Amniotic stem cell (primary cell): ENCODE results near the gene ESPN.
"Not testable (repeated sequence)": the region's sequence is repeated elsewhere in the genome, so short reads cannot be mapped to it uniquely, and the experiment has no call there.

Experiments
- DNase-seq: peaks from one replicate; lab custom pipeline; 2025; lab: John Stamatoyannopoulos, UW

Gene ESPN

GRCh38 chr1:6427441-6428390 is 3.1 kb downstream of the ESPN start:
- DNase-seq = no peak

DNA sequence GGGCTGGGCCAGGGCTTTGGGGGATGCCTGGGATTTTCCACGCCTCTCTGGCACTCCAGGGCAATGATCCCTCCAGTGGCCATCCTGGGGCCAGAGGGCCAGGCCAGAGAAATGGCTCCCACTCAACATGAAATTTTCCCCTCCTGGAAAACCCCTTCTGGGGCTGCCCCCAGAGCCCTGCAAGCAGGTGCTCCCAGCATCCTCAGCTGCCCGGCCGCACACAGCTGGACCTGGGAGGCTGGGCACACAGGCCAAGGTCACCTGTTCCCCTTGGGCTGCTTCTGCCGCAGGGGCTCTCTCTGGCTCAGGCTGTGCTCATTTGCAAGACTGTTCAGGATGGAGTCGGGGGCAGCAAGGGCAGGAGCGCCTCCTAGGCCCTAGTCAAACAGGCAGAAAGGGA is 3.9 kb downstream of the ESPN start:
- not testable (repeated sequence) for DNase-seq

- not testable (repeated sequence) for DNase-seq
Observed at GRCh38 chr1:6429660-6430411, 5.3 kb downstream of the ESPN start.

DNA sequence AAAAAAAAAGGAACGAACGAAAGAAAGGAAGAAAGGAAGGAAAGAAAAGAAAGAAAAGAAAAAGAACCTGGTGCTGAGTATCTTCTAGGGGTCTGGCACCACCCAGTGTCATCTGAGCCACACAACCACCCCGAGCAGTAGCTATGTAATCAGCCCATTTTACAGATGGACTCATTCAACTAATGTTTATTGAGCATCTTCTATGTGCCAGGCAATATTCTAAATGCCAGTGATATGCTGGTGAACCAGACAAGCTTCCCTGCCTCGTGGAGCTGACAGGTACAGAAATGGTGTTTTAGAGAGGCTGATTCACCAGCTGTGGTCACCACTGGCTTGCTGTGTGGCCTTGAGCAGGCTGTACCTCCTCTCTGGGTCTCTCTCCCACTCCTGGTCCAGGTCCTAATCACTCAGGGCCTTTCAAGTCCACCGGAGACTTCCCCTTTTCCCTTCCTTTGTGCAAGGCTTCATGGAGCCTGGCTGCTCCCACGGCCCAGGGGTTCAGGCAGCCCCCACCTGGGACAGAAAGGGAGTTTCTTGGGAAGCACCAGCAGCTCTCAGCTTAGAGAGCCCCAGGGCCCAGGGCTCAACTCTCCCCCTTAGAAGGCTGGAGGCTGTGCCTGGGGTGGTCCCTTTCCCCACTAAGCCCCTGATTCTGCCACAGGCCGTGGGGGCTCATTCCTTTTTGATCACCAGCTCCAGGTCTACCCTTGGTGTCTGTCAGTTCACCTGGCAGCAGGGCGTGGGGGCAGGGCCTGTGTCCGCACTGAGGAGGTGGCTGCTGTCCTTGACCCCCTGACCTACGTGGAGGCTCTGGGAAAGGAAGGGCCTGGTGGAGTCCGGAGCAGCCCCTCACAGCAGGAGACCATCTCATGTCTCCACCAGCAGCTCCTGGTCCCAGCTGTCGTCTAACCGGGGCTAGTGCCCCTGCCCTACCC is 7.3 kb downstream of the ESPN start:
- DNase-seq = not testable (repeated sequence)

DNA sequence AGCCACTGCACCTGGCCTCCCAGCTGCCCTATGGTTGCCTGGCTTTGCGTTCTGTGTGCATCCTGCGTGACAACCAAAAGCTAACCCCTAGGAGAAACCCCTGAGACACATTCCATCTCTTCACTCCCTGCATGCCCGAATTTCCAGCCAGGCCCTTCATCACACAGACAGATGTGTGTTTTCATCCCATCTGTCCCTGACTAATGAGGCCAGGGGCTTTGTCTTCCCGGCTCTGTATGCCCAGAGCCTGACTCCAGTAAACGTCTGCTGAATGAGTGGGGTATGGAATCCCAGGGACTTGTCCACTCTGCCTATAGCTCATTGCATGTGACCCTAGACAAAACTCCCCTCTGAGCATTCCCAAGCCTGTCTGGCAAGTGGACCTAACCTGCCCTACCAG is 9.6 kb downstream of the ESPN start:
- no peak for DNase-seq

- no peak for DNase-seq
Observed at GRCh38 chr1:6435129-6435528, 10.6 kb downstream of the ESPN start.

DNA sequence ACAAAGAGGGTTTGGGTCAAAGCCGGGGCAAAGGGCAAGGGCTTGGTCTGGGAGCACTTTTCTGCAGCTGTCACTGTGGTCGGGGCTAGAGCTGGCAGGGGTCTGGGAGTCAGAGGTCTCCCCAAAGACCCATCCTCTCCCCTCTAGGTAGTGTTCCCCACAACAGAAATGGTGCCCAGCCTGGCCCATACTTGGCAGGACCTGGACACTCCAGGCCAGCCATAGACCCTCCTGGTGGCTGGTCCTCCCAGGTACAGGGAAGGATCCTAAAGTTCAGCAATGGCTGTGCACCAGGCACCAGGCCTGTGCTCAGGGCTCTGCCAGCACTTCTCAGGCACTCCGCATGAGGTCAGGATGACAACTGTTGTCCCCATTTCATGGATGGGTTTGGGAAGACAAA is 11.0 kb downstream of the ESPN start:
- DNase-seq = no peak

DNA sequence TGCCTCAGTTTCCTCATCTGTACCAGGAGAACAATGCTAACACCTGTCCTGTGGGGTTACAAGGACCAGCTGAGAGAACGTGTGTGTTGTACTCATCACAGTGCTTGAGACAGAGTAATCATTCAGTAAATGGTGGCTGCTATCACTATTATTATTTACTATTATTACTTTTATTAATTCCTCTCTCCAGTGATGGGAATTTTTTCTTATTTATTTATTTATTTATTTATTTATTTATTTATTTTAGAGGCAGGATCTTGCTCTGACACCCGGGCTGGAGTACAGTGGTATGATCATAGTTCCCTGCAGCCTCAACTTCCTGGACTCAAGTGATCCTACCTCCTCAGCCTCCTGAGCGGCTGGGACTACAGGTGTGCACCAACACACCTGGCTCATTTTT is 11.7 kb downstream of the ESPN start:
- not testable (repeated sequence) for DNase-seq

DNA sequence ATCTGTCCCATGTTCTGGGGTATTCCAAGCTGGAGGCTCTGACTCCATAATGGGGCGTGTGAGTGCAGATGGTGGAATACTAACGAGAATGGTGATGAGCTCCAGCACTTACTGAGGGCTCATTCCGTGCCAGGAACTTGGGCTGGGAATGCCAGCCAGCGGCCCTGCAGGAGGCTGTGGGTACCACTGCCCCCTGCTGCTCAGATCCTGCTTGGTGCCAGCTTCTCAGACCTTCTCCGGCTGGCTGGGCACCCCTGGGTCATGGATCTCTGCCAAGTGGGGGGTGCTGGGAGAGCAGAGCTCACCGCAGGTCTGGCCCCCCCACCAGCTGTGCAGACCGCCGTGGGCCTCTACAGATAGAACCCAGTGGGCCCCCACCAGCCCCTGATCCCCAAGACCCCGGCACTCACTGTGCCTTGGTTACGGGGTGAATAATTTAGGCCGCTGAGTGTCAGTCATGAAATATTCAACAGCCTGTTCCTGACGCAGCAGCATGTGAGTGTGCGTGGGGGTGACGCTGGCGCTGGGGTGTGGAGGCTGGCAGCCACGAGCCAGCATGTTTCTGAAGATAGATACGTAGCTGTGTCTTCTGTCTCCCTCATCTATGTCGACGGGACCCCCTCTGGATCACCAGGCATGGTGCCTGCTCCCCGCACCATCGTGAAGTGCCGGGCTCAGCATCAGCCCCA is 12.6 kb downstream of the ESPN start:
- DNase-seq = not testable (repeated sequence)

DNA sequence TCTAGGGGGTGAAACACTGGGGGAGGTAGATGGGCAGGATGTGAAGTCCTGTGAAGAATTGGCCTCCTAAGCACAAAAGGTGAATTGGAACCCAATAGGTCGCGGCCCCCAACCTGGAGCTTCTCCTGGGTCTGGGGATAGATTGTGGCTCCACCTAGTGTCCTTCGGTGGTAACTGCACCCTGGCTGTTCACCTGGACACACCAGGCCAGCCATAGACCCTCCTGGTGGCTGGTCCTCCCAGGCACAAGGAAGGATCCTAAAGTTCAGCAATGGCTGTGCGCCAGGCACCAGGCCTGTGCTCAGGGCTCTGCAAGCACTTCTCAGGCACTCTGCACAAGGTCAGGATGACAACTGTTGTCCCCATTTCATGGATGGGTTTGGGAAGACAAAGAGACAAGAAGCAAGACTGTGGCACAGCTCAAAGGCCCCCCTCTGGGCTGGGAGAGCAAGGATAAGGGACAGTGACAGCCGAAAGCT is 13.5 kb downstream of the ESPN start:
- DNase-seq = peak; percentile 13

GRCh38 chr1:6440198-6441126 is 15.9 kb downstream of the ESPN start:
- DNase-seq = no peak

- DNase-seq = no peak
Observed at GRCh38 chr1:6441586-6441985, 17.0 kb downstream of the ESPN start.

DNA sequence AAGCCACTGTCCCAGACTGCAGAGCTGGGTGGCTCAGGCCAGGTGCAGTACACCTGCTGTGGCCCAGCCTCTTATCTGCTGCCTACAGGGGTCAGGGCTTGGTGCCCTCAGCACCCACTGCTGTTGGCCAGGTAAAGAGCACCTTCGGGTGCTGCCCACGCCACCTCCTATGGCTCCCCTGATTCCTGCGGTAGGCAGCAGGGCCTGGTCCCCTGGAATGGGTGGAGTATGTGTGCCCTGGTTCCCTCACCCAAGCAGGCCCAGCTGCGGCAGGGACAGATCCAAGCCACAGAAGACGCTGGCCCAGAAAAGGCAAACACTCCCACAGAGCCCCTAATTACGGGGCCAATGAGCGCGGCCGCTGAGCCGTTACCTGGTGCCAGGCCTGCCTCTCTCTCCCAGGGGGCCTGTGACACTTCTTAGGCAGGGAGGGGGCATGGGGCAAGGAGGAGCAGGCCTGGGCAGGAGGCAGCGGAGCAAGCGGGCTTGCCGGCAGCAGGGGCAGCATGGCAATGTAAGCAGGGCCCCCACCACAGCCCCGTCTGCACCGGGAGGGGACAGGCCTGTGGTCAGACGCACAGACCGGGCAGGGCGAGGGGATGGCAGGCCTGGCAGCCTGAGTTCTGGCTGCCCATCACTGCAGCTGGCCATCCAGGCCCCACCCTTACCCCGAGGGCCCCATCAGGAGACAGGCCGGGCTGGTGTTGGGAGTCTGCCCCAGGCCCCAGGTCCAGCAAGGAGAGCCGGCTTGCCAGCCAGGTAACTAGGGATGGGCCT is 19.0 kb downstream of the ESPN start:
- no peak for DNase-seq

- no peak for DNase-seq
Observed at GRCh38 chr1:6444377-6444776, 19.8 kb downstream of the ESPN start.

DNA sequence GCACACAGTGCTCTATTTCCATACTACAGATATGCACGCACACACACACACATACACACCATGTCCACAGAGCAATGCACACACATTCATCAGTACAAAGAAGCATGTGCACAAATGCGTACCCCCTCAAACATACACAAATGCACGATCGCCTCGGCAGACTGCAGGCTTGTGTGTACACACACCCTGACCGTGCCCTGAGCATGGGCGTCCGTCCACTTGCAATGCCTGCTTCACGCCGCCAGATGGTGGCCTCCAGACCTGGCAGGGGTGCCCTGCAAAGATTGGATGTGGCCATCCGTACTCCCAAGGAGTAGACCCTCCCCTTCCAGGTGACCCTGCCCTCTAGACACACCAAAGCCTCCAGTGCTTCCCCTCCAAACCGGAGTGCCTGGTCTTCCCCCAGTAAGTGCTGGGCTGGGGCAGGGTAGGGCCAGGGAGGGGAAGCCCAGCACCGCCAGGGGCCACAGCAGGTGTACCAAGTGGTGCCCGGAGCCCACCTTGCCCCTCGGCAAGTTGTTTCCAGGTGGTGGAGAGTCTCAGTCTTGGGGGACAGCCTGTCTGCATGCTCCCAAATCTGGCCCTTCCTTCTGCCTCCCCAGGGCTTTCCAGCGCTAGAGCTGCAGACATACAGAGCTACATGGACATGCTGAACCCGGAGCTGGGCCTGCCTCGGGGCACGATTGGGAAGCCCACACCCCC is 20.6 kb downstream of the ESPN start:
- DNase-seq = no peak

DNA sequence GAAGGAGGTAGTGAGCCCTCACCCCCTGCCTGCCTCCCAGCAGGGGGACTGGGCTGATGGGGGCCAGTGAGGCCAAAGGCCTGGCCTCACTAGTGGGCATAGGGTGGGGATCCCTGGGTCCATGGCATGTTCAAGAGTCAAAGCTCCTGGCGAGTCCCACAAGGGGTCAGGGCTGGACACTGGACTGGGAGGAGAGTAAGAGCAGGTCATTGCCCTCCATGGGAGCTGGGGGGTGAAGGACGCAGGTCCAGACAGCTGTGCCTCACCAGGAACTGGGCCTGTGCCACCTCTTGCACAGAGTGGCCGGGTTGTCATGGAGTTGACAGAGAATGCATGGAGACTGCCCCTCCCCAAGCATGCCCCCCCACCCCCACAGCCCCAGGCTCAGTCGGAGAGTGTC is 21.4 kb downstream of the ESPN start:
- DNase-seq = not testable (repeated sequence)

DNA sequence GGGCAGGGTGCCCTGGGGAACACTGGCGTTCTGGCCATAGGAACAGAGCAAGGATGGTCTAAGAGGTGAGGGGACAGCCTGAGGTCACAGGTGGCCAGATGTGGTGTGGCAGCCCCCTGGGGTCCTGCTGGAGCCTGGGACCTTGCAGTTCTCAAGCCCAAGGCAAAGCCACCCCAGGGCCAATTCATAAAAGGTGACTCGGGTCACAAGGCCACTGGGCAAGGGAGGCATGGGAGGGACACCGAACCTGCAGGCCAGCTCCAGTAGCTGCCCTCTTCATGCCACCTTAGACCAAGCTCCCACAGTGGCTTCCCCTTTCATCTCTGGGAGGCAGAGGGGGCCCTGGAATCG is 22.1 kb downstream of the ESPN start:
- DNase-seq = no peak

- DNase-seq = no peak
Observed at GRCh38 chr1:6447016-6447817, 22.6 kb downstream of the ESPN start.
